Measurements from ENCODE around the gene PIEZO2.

GRCh38 chr18:10792181-10792580 lies 357.2 kb downstream of the PIEZO2 start:
- TF ChIP-seq CTCF (IDR thresholded peaks at IDR 0.05; ENCODE audit: low read length): no peak
- no peak for TF ChIP-seq EZH2 (IDR thresholded peaks at IDR 0.05; ENCODE audit: borderline replicate concordance, low read length)

All from OCI-LY1 (cell line).